Measurements from ENCODE around the gene SFXN5.

SFXN5 gene

DNA sequence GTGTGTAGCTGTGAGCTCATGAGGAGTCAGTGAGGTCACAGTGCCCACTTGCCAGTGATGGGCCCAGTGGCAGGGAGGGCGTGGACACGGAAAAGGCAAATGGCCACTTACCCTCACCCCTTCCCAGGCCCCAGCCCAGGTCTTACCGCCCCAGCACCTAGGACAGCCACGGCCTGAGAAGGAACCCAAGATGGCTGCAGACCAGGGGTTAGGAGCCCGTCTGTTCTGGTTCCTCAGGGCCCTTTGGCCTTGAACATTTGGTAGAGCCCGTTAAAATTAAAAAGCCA, 80.1 kb downstream of the SFXN5 start:
- DNase-seq = no peak

DNA sequence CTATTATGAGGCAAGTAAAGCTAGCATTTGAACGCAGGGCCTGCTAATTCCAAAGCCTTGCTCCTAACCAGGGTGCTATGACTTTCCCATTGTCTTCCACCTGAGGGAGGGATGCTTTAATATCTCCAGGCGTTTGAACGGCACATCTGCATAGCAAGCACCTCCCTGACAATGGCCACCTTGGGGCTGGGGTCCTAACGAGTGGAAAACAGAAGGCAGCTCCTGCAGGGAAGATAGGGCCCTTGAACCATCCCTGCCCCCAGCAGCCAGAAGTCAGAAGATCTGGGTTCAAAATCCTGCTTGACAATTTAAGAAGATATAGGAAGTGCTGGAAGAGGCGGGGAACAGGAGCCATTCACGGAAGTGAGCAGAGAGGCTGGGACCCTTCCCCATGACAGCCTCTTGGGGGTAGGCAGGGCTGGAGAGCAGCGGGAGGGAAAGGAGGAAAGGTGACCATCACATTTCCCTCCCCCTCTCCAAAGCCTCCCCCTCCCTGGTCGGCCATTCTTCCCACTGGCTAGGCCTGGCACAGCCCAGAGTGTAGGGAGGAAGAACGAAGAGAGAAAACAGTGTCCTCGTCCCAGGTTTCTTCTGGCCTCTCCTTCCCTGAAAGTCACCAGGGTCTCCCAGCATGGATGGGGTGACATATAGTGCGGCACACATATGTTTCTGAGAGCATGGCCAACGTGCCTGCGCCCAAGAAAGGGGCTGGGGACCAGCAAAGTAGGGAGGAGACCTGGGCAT, 80.6 kb downstream of the SFXN5 start:
- no peak for DNase-seq

DNA sequence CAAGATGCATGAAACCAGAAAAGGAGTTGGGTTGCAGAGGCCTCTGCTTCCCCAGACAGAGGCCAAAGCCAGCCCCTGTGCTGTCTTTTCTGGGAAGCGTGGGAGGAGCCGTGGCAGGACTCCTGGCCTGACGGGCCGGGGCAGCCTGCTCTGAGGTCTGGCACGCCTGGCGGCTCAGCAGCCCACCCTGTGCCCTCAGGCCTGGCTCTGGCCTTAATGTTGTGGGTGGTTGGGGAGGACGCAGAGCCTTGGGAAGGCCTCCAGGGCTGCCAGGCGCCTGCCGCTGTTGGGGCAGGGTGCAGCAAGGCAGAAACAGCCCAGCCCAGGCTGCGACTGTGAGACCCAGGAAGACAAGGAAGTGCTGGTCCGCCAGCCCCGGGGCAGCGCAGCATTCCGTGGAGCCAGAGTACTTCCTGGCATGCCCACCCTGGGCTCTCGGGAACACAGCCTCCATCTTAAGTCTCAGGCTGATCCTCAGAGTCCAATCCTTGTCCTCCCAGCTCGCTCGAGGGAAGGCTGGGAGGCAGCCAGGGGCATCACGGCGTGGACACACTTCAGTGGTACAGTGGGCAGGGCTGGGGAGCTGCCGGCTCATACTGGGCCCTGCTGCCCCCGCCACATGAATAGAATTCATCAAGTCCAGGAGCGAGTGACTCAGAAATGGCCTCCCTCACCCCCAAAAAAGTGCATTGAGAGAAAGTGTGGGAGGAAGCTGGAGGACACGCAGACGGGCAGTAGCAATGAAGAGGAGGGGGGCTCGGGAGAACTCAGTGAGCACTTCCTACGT, 81.5 kb downstream of the SFXN5 start:
- no peak for DNase-seq

DNA sequence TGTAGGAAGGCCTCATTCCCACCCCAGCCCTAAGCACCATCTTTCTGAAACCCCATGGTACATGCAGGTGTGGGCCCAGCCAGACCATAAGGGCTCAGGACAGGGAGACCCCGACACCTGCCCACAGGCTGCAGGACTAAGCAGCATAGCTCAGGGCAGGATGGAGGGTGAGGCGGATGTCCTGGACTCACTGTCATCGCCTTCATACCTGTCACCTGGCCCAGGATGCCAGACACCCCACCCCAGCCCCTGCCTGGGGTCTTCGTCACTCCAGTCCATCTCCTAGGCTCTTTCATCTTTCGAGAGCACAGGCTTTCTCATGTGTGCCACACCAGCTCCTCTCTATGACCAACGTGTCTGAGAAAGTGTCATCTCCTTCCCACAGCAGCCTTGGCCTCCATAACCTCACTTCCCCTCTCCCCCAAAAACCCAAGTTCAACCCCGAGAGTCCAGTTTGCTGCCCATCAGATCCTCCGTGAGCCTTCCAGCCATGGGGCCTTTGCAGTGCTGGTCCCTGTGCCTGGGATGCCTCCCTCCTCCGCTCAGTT, 82.7 kb downstream of the SFXN5 start:
- DNase-seq = no peak

DNA sequence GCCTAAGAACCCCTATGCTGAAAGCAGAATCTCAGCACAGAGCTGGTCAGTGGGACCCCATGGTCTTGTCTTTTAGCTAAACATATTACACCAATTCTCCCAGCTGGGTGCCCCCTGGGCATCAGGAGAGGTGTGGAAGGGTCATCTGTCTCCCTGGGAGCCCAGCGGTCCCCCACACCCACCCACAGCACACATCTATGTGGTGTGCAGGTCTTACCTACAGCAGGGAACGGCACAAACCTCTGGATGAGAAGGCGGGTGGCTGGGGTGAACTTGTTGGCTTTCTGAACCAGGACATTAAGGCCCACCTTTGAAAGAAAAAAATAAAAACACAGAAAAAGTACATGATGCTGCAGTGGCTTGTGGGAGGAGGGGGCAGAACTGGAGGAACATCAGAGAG, 83.5 kb downstream of the SFXN5 start:
- DNase-seq = no peak

DNA sequence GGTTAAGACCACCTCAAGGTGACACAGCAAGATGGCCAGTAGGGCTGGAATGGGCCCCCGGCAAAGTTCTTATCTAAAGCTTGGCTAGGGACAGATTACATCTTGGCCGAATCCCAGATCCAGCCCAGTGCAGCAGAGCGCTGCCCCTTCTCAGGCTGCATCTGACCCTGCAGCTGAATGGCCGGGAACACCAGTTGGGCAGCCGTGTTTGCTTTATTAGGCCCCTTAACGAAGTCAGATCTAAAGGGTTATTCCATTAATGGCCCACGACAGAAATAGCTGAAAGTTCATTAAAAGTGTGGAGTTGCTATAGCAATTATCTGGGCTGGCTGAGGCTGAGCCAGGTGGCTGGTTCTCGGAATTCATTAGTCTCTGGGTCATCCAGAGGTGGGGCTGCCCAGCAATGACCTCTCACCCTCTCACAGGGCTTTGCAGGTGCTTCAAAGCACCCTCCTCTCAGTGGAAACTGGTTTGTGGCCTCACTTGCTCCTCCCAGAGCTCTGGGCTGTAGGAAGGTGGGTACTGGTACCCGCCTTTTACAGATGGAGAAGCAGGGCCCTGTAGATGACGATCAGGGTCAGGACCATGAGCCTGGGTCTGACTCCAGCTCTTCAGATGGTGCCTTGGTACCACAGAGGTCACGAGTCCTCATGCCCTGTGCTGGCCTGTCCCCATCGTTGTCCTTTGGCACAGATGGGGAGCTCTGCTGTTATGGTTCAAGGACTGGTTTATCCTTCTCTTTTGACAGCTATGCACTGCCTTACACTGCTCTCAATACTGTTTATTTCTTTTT, 85.4 kb downstream of the SFXN5 start:
- no peak for DNase-seq

DNA sequence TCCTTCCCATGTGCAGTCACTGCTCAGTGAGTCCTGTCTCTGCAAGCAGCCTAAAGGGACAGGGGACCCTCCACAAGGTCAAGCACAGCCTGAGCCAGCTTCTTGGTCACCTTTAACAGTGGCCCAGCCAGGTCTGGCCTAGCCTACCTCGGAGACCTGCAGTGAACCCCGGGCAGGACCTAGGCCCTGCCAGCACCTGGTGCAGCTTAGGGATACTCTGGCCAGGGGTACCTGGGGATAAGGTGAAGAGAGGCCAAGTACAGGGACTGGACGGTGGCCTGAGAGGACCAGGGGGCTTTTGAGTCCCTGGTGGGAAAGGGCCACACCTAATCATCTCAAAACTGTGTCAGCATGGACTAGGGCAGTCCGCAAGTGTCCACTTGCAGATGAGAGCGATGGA, 86.4 kb downstream of the SFXN5 start:
- DNase-seq = no peak

DNA sequence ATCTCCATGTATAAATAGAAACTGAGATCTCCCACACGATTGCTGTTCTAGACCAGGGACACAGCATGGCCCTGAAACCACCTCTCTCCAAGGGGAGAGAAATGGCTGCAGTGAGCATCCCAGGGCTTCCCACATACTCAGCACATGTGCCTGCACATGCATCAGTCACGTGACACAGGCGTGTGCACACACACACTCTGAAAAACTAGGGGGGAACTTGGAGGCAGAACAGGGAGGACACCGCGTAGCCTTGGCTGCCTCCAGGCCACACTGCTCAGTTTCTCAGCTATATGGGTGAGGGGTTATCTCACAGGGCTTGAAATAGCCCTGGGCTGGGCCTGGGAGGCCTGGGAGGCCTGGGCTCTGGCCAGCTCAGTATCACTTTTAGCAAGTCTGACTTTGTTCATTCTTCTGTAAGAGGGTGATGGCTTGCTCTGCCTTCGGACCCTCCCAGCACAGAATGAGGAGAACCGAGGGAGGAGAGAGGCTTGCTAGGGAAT, 87.3 kb downstream of the SFXN5 start:
- no peak for DNase-seq

DNA sequence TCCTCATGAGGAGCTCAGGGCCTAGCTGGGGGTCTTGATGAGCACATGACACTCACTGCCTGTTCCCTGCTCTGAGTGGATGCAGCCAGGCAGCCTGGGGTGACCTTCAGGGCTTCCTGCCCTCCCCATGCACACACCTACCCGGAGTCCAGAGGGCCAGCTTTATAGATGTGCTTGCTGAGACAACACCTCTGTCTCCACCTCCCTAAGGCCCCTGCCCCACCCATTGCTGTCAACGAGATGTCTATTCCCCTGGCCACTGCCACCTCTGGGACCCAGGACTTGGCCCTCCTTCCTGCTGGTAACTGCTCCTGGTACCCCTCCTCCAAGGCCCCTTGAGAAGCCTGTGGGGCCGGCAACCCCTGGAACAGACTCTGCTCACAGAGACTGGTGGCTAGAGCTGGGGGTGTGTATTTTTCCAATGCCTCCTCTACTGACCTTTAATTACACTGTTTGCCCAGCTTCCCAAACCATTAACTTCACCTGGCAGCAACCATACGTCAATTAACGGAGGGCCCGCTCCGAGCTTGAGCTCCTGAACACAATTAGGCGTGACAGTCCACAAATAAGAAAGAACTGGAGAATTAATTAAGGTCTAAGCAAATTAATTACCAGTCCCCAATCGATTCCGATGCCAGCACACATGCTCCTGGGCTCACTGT, 87.9 kb downstream of the SFXN5 start:
- DNase-seq = no peak

DNA sequence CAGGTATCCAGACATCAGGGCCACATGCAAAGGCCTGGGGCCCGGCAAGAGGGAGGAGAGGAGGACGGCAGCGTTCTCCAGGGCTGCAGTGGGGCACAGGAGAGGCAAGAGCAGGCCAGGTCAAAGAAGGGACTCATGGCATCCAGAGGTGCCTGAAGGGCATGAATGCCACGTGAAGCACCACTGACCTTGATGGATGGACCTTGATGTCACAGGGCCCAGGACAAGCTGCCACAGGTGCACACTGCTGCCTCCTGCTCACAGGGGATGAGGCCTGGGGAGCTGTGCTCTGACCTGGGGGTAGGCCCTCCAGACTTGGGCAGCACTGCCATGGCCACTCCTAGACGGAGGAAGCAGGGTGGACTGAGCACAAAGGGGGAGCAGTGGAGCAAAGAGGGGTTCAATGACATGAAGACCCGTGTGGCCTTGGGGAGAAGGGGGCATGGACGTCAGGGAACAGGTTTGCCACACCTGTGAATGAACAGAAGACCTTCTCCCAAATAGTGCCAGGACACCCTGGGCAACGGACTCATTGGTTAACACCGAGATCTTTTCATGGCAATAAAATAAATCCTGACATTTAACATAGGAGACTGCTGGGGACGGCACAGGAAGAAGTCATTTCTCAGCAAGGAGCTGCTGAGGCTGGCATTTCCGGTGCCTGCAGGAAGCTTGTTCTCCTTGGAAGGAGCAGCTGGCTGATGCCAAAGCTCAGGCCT, 88.6 kb downstream of the SFXN5 start:
- no peak for DNase-seq

DNA sequence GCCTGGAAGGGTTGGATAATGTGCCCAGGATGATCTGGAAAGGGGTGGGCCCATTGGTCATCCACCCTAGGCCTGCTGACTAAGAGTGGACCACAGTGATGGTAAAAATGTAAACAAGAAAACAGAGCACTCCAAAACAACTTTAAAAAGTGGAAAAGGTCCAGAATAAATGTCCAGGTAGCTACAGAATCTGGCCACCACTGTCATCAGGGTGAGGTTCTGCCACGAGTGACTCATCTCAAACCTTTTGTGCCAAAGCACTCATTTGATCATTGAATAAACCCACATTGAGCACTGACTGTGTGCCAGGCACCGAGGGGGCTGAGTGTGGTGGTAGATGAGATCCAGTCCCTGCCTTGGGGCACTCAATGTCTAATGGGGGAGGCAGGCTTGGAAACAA, 89.3 kb downstream of the SFXN5 start:
- no peak for DNase-seq

DNA sequence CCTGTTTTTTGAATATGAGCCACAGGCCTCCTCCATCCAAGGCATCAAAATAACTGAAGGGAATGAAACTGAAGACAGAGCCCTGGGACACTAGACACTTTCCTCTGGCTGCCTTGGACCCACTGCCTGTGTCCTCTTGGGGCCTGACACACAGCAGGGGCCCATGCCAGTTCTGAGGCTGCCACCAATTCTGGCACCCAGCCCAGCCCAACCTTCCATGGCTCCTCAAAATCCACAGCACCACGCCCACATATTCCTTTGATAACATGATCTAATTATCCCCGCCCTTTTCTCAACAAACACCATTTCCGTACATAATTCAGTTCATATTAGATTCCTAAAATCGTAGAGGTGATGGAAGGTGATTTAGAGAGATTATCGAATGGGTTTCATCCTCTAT, 90.0 kb downstream of the SFXN5 start:
- DNase-seq = no peak

DNA sequence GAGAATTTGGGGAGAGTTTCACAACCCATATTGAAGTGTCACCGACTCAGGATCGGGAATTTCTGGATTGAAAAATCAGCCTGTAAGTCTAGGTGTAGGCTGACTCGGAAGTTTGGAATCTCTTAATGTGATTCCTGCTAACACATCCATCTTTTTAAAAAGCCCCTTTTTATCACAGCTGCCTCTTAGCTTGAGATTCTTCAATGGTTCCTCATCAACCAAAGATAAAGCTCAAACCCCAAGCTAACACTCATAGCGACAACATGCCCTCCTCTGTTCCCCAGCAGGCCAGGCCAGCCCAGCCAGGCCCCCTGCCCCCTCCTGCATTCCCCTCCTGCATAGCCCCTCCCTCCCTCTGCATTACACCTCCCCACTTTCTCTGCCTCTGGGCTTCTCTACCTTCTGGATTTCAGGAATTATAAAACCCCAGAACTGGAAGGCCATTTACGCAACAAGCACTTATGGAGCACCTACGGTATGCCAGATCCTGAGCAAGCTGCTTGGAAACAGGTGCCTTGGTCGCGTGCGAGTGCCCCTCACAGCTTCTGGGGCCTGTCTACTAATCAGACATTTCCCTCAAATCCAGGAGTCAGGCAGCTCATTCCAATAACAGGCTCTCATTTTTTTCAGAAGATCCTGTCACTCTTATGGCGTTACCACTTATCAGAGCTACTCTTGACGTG, 90.8 kb downstream of the SFXN5 start:
- DNase-seq = no peak

DNA sequence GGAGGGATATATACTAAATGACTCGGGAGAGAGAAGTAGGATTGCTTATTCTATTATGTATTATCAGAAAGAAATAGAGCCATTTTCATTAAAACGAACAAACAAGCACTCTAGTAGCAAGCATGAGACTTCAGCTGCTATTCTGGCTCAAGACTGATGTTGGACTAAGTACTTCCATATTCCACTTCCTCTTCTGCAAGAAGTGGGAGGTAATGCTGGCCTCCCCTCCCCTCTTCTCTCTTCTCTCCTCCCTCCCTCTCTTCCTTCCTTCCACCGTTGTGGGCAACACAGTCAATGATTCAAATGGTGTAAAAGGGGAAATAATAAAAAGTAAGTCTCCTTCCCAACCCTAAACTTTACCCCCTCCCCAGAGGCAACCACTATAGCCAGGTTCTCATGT, 91.6 kb downstream of the SFXN5 start:
- DNase-seq = no peak

DNA sequence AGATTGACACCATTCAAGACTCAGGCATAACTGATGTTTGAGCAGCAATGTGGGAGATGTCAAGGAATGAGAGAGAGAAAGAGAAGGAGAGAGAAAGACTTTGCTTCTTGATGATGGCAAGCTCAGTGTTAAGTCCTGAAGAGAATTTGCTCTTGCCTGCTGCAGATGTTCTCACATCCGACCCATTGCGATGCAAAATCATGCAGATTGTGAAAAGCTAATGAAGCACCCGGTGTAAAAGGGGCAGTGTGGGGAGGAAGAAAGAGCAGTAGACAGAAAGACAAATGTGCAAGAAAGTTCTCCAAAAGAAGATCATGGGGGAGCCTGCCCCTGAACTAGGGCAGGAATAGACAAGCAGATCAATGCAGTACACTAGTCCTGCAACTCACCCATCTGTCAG, 96.5 kb downstream of the SFXN5 start:
- DNase-seq = no peak

DNA sequence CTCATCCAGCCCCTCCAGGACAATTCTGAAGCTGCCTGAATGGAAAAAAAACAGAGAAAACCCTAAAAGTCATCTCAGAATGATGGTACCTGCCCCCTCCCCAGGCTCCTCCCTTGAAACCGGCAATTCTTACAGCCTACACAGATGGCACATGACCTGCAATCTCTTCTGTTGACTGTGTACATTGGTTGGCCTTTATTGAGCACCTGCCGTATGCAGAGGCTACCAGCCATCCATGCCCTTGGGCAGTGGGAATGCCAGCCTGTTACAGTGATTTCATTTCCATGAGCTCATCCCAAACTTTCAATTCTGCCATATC, 97.1 kb downstream of the SFXN5 start:
- DNase-seq = no peak

DNA sequence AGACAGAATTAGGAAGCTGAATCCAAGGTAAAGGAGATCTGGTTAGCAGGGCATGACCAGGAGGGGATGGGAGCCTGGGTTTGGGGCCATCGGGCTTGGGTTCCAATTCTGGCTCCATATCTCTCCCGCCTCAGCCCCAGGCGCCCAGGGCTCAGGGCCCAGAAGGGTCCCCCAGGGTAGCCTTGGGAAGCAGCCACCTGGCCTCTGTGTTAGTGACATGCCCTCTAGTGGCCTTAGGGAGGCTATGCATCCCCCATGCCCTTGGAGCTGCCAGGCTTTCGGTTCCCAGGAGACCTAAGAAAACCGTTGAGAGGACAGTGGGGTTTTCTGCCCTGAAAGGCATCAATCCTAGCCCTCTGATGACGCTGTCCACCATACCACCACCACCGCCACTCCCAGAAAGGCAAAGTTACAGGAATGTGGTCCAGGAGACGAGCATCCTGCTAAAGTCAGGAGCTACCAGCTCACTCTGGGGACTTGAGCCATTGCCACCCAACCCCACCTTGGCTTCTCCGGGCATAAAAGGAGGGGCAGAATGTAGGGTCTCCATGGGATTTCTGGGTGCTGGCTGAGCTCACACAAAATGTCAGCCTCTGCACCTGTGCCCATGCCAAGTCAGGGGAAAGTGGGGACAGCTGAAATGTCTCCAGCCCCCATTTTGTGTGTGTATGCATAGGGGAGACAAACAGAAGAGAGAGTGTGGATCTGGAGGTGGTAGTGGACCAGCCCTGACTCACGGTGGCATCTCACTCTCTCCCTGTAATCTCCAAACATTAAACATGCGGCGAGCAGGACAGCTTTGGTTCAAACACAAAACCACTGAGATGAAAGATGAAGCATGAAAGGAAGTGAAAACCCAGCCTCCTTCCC, 97.7 kb downstream of the SFXN5 start:
- DNase-seq = peak; percentile 76

DNA sequence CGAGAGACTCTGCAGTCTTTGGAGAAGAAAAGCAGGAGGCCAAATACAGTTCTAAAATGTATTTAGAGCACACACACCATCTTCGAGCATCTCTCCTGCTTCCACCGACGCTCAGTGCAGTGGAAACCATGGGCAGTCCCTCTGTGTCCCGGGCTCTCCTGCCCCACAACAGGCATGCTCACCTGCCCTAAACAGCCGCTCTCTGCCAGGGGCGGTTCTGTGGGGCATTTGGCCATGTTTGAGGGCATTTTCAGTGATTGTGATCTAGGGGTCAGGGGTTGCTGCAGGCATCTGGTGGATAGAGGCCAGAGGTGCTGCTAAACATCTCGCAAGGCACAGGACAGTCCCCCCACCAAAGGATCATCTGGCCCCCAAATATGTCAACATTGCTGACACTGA, 98.4 kb downstream of the SFXN5 start:
- no peak for DNase-seq

DNA sequence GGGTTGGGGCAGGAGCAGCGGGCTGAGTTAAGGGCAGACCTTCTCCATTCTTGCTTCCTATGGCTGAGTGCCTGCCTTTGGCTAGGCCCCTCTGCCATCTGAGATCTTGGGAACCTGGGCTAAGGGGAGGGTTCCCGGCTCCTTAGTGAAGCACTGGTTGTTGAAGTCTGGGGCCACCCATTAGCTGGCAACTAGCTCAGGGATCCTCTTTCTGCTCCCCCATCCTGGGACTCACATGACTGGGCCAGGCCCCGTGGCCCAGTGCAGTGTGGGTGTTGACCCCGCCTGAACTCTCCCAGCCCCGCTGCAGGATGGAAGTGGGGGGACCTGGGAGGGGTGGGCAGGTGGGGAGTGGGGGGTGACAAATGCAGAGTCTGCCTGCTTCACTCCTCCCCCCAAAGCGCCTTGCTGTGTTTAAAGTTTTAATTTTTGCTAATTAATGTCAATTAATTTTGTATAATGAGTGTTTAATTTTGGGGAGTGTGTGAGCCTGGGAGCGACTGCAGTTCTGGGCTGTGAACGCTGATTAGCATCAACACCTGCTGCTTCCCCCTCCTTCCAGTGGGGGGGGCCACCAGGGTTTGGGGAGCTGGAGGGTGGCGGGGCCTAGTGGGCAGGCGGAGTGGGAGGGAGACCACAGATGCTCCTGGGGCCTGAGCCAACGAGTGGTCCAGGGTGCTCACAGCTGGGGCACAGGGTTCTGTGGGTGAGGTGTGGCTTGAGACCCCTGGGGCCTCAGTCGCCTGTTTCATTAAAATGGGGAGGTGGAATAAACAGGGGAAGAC, 99.0 kb downstream of the SFXN5 start:
- DNase-seq = no peak

DNA sequence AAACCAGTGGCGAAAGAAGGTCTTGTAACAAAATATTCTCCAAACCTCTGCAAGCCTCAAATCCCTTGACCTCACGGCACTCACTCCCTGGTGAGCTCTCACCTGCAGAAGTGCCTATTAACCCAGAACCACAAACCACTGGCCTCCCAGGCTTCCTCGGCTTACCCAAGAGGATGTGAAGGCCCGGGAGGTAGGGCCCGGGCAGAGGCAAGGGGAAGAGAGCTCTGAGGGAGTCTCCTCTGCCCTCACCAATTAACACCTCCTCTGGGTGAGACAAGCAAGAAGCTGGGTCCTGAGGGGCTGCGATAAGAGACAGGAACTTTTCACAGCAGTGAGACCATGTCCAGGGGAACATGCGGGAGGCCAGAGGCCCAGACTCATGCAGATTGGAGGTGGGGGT, 100.5 kb downstream of the SFXN5 start:
- DNase-seq = no peak

All from NCI-H2171 (cell line).